Measurements from ENCODE around the gene CPPED1.

Gene CPPED1

GRCh38 chr16:12729448-12729847, 74.2 kb downstream of the CPPED1 start:
- no peak for DNase-seq

GRCh38 chr16:12728469-12728868, 75.2 kb downstream of the CPPED1 start:
- no peak for DNase-seq

- DNase-seq: no peak
Measured at GRCh38 chr16:12724226-12724625, 79.5 kb downstream of the CPPED1 start.

- no peak for DNase-seq
Measured at GRCh38 chr16:12723681-12724080, 80.0 kb downstream of the CPPED1 start.

- DNase-seq: no peak
Measured at GRCh38 chr16:12721841-12722421, 81.8 kb downstream of the CPPED1 start.

- DNase-seq: no peak
Measured at GRCh38 chr16:12719972-12720371, 83.7 kb downstream of the CPPED1 start.

- DNase-seq: no peak
Measured at GRCh38 chr16:12716658-12717057, 87.0 kb downstream of the CPPED1 start.

GRCh38 chr16:12709807-12710206, 93.9 kb downstream of the CPPED1 start:
- no peak for DNase-seq

- no peak for DNase-seq
Measured at GRCh38 chr16:12708266-12708665, 95.4 kb downstream of the CPPED1 start.

GRCh38 chr16:12706628-12707027, 97.1 kb downstream of the CPPED1 start:
- DNase-seq: no peak

GRCh38 chr16:12704492-12705111, 99.1 kb downstream of the CPPED1 start:
- DNase-seq: no peak

GRCh38 chr16:12703935-12704334, 99.8 kb downstream of the CPPED1 start:
- no peak for DNase-seq

GRCh38 chr16:12700161-12700560, 103.5 kb downstream of the CPPED1 start:
- DNase-seq: peak in 1 of 2 experiments; percentile 5

GRCh38 chr16:12699161-12699560, 104.5 kb downstream of the CPPED1 start:
- peak in 1 of 2 experiments; percentile 1 for DNase-seq

GRCh38 chr16:12697437-12697836, 106.2 kb downstream of the CPPED1 start:
- DNase-seq: no peak

- peak in 1 of 2 experiments; percentile 0 for DNase-seq
Measured at GRCh38 chr16:12695454-12695853, 108.2 kb downstream of the CPPED1 start.

GRCh38 chr16:12690024-12690423, 113.7 kb downstream of the CPPED1 start:
- DNase-seq: no peak

GRCh38 chr16:12688951-12689850, 114.5 kb downstream of the CPPED1 start:
- no peak for DNase-seq

GRCh38 chr16:12685806-12686205, 117.9 kb downstream of the CPPED1 start:
- DNase-seq: no peak

- DNase-seq: no peak
Measured at GRCh38 chr16:12682432-12683165, 121.1 kb downstream of the CPPED1 start.

GRCh38 chr16:12681653-12682052, 122.0 kb downstream of the CPPED1 start:
- DNase-seq: no peak

GRCh38 chr16:12680531-12680930, 123.2 kb downstream of the CPPED1 start:
- DNase-seq: no peak

- no peak for DNase-seq
Measured at GRCh38 chr16:12679660-12680272, 123.9 kb downstream of the CPPED1 start.
